Heart left ventricle (tissue), 16 donors: ENCODE data around the gene B4GAT1. TPM values are rescaled to one million over a fixed set of nuclear protein-coding genes. Genes with fewer than 3 reads are reported as not detected.
A peak's percentile ranks its signal among the peaks of the same experiment; 100 is the strongest.

Source experiments
- ATAC-seq, 4 donors: fragments of 200-7000 bp; cut with Tn5 transposase; one replicate each; pipeline ENCODE4 v1.9.1; 2020 to 2022; ENCODE audit warnings: moderate library complexity in 4 of 4, mild to moderate bottlenecking in 3 of 4, moderate number of reproducible peaks in 1 of 4
- DNase-seq, 5 donors: peaks; one replicate each; pipeline ENCODE4 v3.0.0-alpha.2; 2020
- H3K27ac ChIP-seq, 12 donors: fragments of 200-600 bp; sonication (generic) in 4 of 12; one replicate each; pipeline versions ENCODE4 v1.5.0 to v1.8.0; 2016 to 2022; ENCODE audit warnings: mild to moderate bottlenecking in 2 of 12
- H3K27me3 ChIP-seq, 9 donors: fragments of 200-600 bp; sonication (generic) in 2 of 9; one replicate each; pipeline versions ENCODE4 v1.5.1 to v1.8.0; 2016 to 2022; ENCODE audit warnings: mild to moderate bottlenecking in 3 of 9
- H3K36me3 ChIP-seq, 9 donors: fragments of 200-600 bp; sonication (generic) in 2 of 9; one replicate each; pipeline versions ENCODE4 v1.5.0 to v1.8.0; 2018 to 2022; ENCODE audit warnings: mild to moderate bottlenecking in 2 of 9
- H3K4me1 ChIP-seq, 12 donors: fragments of 200-600 bp; sonication (generic) in 4 of 12; one replicate each; pipeline versions ENCODE4 v1.5.0 to v1.8.0; 2016 to 2022; ENCODE audit warnings: mild to moderate bottlenecking in 3 of 12
- H3K4me3 ChIP-seq, 12 donors: fragments of 200-600 bp; sonication (generic) in 4 of 12; one replicate each; pipeline versions ENCODE4 v1.5.0 to v1.8.0; 2017 to 2022; ENCODE audit warnings: mild to moderate bottlenecking in 9 of 12, moderate library complexity in 4 of 12
- H3K9me3 ChIP-seq, 12 donors: fragments of 200-600 bp; sonication (generic) in 4 of 12; one replicate each; pipeline versions ENCODE4 v1.5.0 to v1.8.0; 2016 to 2022; ENCODE audit warnings: mild to moderate bottlenecking in 1 of 12
- POLR2A ChIP-seq, 2 donors: fragments of 450-650 bp; IDR thresholded peaks; one replicate each; pipeline ENCODE4 v1.6.1; 2017; ENCODE audit warnings: antibody characterized with exemption in 2 of 2, mild to moderate bottlenecking in 2 of 2, moderate library complexity in 2 of 2
- WGBS, 4 donors: extraction: QIAGEN DNeasy Blood & Tissue Kit in 2 of 4; methylation state at CpG; one replicate each; pipeline versions ENCODE4 v1.1.5 to v1.1.7; 2013 to 2018; 5-methylcytosine and 5-hydroxymethylcytosine counted together
- intact Hi-C, 10 donors: fragments of 100-400 bp; cut with DNase I; formaldehyde crosslinking; loops; one replicate each; pipeline versions ENCODE4 v1.11.1 to v1.14.2; 2022
- polyA plus RNA-seq, 2 donors: library from polyadenylated mRNA; stranded (reverse); fragments of 200-250 nt; gene quantifications; one replicate each; pipeline ENCODE4 v1.2.3, GENCODE V29; 2013
- total RNA-seq, 9 donors: library from RNA; depleted of rRNA in 2 of 9; stranded (reverse); fragments of >200 nt in 2 of 9; fragmentation: NEBNext Ultra II Directional in 3 of 9; extraction: Animal tissue kit (Norgen Biotek cat#: 25700) in 3 of 9; gene quantifications; one replicate each; pipeline versions ENCODE4 v1.1.0 to v1.2.4, GENCODE V29; 2016 to 2023
- TF ChIP-seq, protein P1 (sequence below), 12 donors: fragments of 200-600 bp; sonication (generic) in 4 of 12; IDR thresholded peaks; one replicate each; pipeline versions ENCODE4 v1.5.0 to v1.8.0; 2018 to 2022; ENCODE audit warnings: antibody characterized with exemption in 12 of 12, mild to moderate bottlenecking in 5 of 12
- donor health status: ischemic (EF 13 %, LVEDD 7.1; RV severe dilation, severe dysfunction).
- donor health status: healthy with polysubstance abuse.
- donor health status: DM: no; HTN: yes; CAD: no.
- donor health status: DM: no; HTN: no; CAD: no.
- donor health status: ischemic (EF 25% LVEDD 6.9; RV normal size, moderate dysfunction).
- donor health status: ischemic (EF 25% LVEDD 5.7; RV mildly dilated, moderate dysfunction).
- donor health status: healthy.
- donor health status: DM: yes; HTN: yes; CAD: no.
- donor health status: ischemic (EF 35%, LVEDD 5.7; RV mildly dilated, moderate dysfunction).
- donor health status: nonischemic (EF 11% LVEDD 7.7; RV severe dilation, severe dysfunction).
- donor health status: DM: yes; HTN: yes; CAD: no.
- donor health status: PGD.
- donor health status: ischemic (EF 29% LVEDD 5.4; RV normal size, mild dysfunction).
- donor health status: nonischemic (EF 23%, LVEDD 6.1; RV moderate dilation, normal function).

Gene B4GAT1
- total and polyA plus RNA-seq, 11 donors: 37.2 to 109 (median 52.3) TPM

DNA sequence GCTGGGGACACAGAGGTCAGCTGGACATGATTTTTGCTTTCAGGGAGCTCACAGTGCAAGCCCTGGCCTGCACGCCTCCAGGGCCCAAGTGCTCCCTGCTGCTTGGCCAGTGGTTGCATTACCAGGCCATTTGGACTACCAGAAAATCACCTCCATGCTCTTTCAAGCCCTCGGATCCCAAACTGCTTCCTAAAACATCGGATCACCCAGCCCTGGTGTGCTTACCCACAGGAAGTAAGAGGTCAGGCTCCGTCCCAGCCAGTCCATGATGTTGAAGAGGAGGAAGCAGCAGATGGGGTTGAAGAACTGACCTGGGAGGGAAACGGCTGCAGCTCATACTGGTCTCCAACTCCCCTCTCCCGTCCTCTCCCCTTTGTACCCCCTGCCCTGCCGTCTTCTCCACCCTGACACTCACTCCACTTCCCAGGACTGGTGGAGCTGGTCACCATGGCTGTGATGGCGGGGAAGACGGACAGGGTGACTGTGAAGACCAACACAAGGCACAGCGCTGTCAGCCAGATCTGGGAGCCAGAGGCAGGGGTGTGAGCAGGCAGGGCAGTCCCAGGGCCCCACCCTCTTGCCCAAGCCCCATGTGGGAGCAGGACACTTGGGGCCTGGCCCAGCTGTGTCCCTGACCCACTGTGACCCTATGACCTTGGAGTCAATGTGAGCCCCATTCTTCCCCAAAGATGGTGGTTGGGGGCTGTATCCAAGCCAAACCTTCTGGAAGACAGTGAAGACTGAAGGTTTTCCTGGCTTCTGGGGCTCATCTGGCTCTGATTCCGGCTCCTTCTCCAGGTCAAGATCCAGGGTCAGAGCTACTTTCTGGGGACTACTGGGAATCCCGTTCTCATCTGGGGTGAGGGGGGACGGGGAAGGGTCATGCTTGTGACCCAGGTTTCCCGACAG, 18.5 kb upstream of the B4GAT1 start:
- no peak overlapping the region for H3K4me3 ChIP-seq
- H3K36me3 ChIP-seq: peaks cover 0 to 4% (median 0%) of the 10 kb centered on the region in 9 donors
- peaks cover 0 to 28% (median 14%) of the 10 kb centered on the region in 12 donors for H3K4me1 ChIP-seq
- DNase-seq (peak in 1 of 5 donors; percentile 56), ATAC-seq (no peak)
- H3K27me3 ChIP-seq: peaks cover 0 to 3% (median 0%) of the 10 kb centered on the region in 9 donors
- intact Hi-C loops: no loop called here
- no peaks in the 10 kb centered on the region for H3K9me3 ChIP-seq
- H3K27ac ChIP-seq: no peak overlapping the region
- WGBS, 4 donors: 72 to 81% (median 78%) methylated on average over 11 to 14 of the region's 14 CpGs
- no peak for TF ChIP-seq POLR2A (IDR thresholded peaks at IDR 0.05)
- TF ChIP-seq, protein P1, sequence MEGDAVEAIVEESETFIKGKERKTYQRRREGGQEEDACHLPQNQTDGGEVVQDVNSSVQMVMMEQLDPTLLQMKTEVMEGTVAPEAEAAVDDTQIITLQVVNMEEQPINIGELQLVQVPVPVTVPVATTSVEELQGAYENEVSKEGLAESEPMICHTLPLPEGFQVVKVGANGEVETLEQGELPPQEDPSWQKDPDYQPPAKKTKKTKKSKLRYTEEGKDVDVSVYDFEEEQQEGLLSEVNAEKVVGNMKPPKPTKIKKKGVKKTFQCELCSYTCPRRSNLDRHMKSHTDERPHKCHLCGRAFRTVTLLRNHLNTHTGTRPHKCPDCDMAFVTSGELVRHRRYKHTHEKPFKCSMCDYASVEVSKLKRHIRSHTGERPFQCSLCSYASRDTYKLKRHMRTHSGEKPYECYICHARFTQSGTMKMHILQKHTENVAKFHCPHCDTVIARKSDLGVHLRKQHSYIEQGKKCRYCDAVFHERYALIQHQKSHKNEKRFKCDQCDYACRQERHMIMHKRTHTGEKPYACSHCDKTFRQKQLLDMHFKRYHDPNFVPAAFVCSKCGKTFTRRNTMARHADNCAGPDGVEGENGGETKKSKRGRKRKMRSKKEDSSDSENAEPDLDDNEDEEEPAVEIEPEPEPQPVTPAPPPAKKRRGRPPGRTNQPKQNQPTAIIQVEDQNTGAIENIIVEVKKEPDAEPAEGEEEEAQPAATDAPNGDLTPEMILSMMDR (IDR thresholded peaks at IDR 0.05): no peak

DNA sequence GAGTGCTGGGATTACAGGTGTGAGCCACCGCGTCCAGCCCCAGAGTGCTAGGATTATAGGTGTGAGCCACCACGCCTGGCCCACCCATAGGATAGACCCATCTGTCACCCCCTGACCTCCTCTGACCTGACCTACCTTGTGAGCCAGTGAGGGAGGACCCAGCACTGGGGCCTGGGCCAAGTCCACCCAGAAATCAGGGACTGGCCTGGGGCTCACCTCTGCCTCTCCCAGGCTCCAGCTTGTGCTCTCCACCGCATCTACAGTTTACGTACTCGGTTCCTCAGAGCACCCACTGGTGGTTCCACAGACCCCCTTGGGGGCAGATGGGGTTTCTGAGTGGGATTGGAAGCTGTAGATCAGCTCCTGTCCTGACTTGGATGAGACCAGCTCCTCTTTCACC, 17.7 kb upstream of the B4GAT1 start:
- no peaks in the 10 kb centered on the region for H3K27me3 ChIP-seq
- ATAC-seq: no peak
- no peak overlapping the region for H3K4me3 ChIP-seq
- peaks cover 0 to 20% (median 8%) of the 10 kb centered on the region in 12 donors for H3K4me1 ChIP-seq
- 93 to 97% (median 94%) methylated on average over 6 of the region's 6 CpGs for WGBS, 4 donors
- no peak overlapping the region for H3K27ac ChIP-seq
- TF ChIP-seq, protein P1 (IDR thresholded peaks at IDR 0.05): no peak
- TF ChIP-seq POLR2A (IDR thresholded peaks at IDR 0.05): no peak
- intact Hi-C loops: no loop called here
- H3K9me3 ChIP-seq: no peaks in the 10 kb centered on the region
- H3K36me3 ChIP-seq: peaks cover 0 to 4% (median 0%) of the 10 kb centered on the region in 9 donors
- peak in 1 of 5 donors; percentile 44 for DNase-seq

DNA sequence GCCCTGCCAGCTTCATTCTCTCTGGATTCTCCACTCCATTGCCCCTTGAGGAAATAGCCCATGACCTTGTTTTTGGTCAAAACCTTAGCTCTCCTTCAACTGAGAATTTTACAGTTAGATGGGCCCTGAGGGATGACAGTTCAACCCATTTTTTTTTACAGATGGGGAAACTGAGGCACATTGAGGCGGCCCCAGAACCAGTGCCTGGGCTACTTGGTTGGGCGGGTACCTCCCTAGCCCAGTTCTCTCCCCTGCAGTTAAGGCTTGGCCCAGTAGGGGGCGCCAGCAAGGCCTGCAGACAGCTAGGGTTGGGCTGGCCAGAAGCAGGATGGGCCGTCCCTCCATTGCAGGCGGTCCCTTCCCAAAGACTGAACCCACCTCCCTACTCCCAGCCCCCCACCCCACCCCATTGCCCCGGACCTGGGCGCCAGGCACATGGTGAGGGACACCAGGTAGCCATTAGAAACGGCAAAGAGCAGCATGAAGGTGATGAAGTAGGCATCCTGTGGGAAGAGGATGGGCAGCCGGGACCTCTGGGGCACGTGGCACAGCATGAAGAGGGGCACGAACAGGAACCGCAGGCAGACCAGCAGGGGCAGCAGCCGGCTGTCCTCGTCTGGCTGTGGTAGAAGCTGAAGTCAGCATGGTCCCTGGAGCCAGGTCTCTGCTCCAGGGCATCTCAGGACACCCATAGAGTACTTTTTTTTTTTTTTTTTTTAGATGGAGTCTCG, 16.5 kb upstream of the B4GAT1 start:
- H3K27ac ChIP-seq: peak overlapping the region in 2 of 12 donors; percentile 14 to 36
- peaks cover 0 to 4% (median 0%) of the 10 kb centered on the region in 9 donors for H3K36me3 ChIP-seq
- DNase-seq: peak in 2 of 5 donors; percentile 35 to 64
- peak in 3 of 4 donors; percentile 10 to 19 (median 17) for ATAC-seq
- intact Hi-C loops: no loop called here
- H3K4me1 ChIP-seq: peaks cover 0 to 13% (median 0%) of the 10 kb centered on the region in 12 donors
- no peak for TF ChIP-seq POLR2A (IDR thresholded peaks at IDR 0.05)
- TF ChIP-seq, protein P1 (IDR thresholded peaks at IDR 0.05): peak; percentile 33 to 63 (median 50)
- no peaks in the 10 kb centered on the region for H3K9me3 ChIP-seq
- no peaks in the 10 kb centered on the region for H3K27me3 ChIP-seq
- WGBS, 4 donors: 71 to 84% (median 73%) methylated on average over 13 to 15 of the region's 15 CpGs
- H3K4me3 ChIP-seq: no peak overlapping the region

DNA sequence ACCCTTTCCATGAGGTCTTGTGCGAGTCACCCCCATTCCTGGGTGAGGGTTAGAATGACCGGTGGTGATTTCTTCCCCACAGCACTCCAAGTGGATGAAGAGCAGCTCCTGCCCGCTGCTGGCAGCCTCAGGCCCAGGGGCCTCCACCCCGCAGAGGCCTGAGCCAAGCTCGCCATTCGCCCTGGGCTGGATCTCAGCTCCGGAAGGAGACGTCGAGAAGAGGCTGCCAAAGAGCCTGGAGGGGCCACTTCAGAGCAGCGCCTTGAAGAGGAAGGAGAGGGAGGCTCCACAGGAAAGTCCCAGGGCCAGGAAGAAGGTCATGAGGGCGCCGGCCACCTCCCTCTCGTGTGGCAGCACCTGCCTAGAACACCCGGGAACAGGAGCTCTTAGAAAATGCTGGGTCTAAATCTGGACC, 15.8 kb upstream of the B4GAT1 start:
- no peaks in the 10 kb centered on the region for H3K27me3 ChIP-seq
- peaks cover 0 to 13% (median 0%) of the 10 kb centered on the region in 12 donors for H3K4me1 ChIP-seq
- peaks cover 0 to 4% (median 0%) of the 10 kb centered on the region in 9 donors for H3K36me3 ChIP-seq
- TF ChIP-seq, protein P1 (IDR thresholded peaks at IDR 0.05): no peak
- no peak for TF ChIP-seq POLR2A (IDR thresholded peaks at IDR 0.05)
- WGBS, 4 donors: 58 to 84% (median 67%) methylated on average over 14 of the region's 14 CpGs
- H3K4me3 ChIP-seq: no peak overlapping the region
- no peaks in the 10 kb centered on the region for H3K9me3 ChIP-seq
- H3K27ac ChIP-seq: peak overlapping the region in 2 of 12 donors; percentile 26 to 36
- DNase-seq (peak in 4 of 5 donors; percentile 37 to 57 (median 46)), ATAC-seq (peak; percentile 11 to 77 (median 22))
- intact Hi-C loops: no loop called here
